ENCODE measurements around the gene CREM. TPM values are rescaled to one million over a fixed set of nuclear protein-coding genes. Genes with fewer than 3 reads are reported as not detected.

CREM gene
- total RNA-seq, 1 donor from 2014 or later = 26.9 TPM

DNA sequence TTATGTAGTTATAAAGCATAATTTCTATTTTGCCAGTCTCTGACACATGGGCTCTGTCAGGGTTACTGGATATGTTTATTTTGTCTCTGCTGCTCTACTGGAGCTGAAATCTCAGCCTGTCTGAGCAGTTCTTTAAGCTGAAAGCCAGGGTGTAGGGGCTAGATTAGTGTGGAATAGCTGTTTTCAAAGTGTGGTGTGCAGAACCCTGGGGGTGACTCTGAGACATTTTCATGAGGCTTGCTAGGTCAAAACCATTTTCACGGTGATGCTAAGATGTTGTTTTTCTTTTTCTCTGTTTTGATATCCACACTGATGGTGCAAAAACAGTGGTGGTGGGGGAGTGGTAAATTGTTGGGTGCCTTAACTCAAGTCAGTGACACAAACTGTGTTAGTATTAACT lies 45.5 kb downstream of the CREM start:
- H3K4me3 ChIP-seq (ENCODE audit: low read depth, low read length) = no peak overlapping the region
- DNase-seq (ENCODE audit: low read depth) = no peak
- TF ChIP-seq, protein P1, sequence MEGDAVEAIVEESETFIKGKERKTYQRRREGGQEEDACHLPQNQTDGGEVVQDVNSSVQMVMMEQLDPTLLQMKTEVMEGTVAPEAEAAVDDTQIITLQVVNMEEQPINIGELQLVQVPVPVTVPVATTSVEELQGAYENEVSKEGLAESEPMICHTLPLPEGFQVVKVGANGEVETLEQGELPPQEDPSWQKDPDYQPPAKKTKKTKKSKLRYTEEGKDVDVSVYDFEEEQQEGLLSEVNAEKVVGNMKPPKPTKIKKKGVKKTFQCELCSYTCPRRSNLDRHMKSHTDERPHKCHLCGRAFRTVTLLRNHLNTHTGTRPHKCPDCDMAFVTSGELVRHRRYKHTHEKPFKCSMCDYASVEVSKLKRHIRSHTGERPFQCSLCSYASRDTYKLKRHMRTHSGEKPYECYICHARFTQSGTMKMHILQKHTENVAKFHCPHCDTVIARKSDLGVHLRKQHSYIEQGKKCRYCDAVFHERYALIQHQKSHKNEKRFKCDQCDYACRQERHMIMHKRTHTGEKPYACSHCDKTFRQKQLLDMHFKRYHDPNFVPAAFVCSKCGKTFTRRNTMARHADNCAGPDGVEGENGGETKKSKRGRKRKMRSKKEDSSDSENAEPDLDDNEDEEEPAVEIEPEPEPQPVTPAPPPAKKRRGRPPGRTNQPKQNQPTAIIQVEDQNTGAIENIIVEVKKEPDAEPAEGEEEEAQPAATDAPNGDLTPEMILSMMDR (conservative IDR thresholded peaks at IDR 0.05; ENCODE audit: low read depth, low read length) = no peak

DNA sequence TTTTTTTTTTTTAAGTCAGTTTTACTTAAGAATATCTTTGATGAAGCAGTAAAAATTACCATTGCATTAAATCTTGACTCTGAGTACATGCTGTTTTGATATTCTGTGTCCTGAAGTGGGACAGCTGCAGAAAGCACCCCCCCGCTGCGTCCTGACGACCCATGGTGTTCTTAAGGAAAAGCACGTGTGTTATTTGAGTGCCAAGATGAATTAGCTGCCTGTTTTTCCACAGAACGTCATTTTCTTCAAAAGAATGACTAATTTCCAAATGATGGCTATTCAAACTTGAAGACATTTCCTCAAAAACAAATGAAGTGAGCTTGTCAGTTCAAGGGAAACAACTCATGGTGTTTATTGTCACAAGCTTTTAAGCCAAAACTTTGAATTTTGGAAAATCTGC lies 45.9 kb downstream of the CREM start:
- no peak overlapping the region for H3K4me3 ChIP-seq (ENCODE audit: low read depth, low read length)
- TF ChIP-seq, protein P1 (conservative IDR thresholded peaks at IDR 0.05; ENCODE audit: low read depth, low read length) = no peak
- no peak for DNase-seq (ENCODE audit: low read depth)

DNA sequence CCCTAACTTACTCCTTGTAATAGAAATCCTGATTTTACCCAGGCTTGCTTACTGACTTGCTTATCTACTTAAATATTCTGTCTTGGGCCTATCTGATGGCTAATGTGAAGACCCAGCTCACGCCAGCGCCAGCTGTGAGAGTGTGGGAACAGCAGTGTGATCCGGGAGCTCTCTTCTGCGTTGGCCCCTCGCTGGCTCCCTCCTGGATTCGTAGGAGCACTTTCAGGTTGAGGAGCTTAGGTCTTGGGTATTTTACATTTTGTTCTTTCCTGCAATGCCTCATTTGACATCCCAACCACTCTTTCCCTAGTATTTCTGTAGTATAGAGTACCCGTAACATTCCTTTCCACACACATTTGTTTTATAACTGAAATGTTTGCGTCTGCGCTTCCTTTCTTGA lies 51.7 kb downstream of the CREM start:
- no peak for DNase-seq (ENCODE audit: low read depth)
- TF ChIP-seq, protein P1 (conservative IDR thresholded peaks at IDR 0.05; ENCODE audit: low read depth, low read length) = no peak
- no peak overlapping the region for H3K4me3 ChIP-seq (ENCODE audit: low read depth, low read length)

DNA sequence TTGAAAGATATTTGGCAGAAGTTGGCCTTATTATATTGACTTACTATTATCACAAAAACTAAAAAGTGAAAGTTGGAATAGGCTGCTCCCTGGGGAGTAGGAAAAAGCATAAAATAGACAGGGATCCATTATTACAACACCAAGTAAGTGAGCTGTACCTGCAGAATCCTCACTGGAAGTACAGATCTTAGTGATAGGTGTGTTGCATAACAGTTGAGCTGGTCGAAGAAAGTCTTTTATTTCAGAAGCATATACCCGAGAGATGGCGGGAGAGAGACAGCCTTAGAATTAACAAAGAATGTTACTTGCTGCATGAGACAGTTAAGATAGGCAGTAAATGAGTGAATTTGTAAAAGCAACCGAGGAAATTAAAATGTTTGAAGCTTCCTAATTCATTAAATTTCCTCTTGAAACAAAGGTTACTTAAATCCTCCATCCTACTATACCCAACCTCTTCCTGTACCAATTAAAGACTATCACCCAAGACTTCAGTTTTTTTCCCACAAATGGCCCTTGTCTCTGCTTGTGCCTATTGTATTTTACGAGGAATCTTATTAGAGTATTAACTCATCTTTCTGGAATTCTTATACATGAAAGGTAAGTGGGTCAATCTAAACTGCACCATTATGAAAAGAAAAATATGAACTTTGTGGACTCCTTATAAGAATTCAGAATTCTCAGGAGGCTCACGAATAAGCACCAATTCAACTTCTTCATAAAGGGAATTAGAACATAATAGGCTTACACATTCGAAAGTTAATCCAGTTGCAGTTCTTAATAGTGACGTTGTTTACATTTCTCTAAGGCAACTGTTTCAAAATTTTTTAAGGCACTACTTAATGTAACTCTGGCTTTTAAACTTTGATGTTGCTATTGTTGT lies 56.2 kb downstream of the CREM start:
- TF ChIP-seq, protein P1 (conservative IDR thresholded peaks at IDR 0.05; ENCODE audit: low read depth, low read length) = no peak
- H3K4me3 ChIP-seq (ENCODE audit: low read depth, low read length) = no peak overlapping the region
- no peak for DNase-seq (ENCODE audit: low read depth)

DNA sequence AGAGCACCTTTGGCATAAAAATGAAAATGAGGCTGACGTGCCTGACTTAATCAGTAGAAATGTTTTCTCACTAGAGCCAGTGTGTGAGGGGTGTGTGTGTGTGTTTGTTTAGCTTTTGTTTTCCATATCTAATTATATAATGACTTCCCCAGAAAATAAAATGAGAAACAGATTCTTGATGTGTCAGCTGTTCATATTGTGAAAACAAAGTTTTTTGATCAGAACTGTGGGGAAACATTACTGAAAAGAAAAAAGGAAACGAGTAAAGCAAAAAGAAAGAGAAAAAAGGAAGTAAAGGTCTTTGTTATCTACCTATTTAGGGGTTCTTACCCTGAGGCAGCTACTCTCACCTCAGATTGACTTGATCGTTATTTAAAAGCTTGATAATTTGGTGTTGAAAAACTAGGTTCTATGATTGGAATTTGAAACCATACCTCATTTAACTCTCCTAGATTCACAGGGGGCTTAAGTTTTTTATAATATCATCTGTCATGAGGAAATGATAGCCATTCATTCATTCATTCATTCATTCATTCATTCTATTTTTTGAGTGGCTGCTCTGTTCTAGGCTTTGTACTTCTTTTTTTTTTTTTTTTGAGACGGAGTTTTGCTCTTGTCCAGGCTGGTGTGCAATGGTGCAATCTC lies 58.0 kb downstream of the CREM start:
- no peak for DNase-seq (ENCODE audit: low read depth)
- TF ChIP-seq, protein P1 (conservative IDR thresholded peaks at IDR 0.05; ENCODE audit: low read depth, low read length) = no peak
- H3K4me3 ChIP-seq (ENCODE audit: low read depth, low read length) = no peak overlapping the region

DNA sequence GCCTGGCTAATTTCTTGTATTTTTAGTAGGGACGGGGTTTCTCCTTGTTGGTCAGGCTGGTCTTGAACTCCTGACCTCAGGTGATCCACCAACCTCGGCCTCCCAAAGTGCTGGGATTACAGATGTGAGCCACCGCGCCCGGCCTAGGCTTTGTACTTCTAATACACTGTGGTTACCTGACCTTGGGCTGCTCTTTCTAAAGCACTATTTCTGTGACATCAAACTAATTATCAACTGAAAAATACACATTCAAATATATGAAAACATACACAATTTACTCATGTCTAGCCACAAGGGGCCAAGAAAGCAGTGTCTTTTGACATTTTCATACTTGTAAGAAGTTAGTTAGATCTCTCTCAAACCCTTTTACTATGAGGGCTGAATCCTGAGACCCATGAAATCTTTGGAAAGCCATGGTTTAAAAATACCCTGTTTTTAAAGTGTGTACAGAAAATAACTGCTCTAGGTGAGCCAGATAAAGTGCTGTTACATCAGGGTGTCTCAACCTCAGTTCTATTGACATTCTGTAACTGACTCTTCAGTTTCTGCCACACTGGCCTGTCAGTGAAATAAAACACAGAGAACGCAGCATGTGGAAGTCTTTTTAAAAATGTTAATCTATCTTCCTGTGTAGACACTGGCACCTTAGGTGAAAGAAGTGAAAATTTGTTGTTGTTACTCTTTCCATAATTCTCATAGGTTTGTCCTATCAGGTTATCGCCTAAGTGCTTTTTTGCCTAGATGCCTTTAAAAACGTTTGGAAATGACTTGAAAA lies 58.8 kb downstream of the CREM start:
- TF ChIP-seq, protein P1 (conservative IDR thresholded peaks at IDR 0.05; ENCODE audit: low read depth, low read length) = no peak
- DNase-seq (ENCODE audit: low read depth) = no peak
- no peak overlapping the region for H3K4me3 ChIP-seq (ENCODE audit: low read depth, low read length)

Data from epithelial cell of proximal tubule (primary cell).